CD14-positive monocyte (primary cell): ENCODE results near the gene SLC9A9. TPM values are rescaled to one million over a fixed set of nuclear protein-coding genes. Genes with fewer than 3 reads are reported as not detected.

ENCODE experiments used
- DNase-seq, 3 donors: peaks; one replicate each; pipeline ENCODE4 v3.0.0-alpha.2; 2011 to 2022
- H2AFZ ChIP-seq: 2 replicates; pipeline ENCODE4 v1.6.0; 2012; ENCODE audit warnings: mild to moderate bottlenecking, low read depth, low read length, inconsistent platforms; ENCODE audit not compliant: insufficient read depth, poor library complexity, severe bottlenecking
- H3K27ac ChIP-seq, 2 donors: 1 replicate in 1 of 2; 2 replicates in 1 of 2; pipeline ENCODE4 v1.5.1; 2012 to 2013; ENCODE audit warnings: low read length in 2 of 2, control low read depth in 1 of 2, inconsistent platforms in 1 of 2, low read depth in 1 of 2, mild to moderate bottlenecking in 1 of 2
- H3K27me3 ChIP-seq, 2 donors: one replicate each; pipeline versions ENCODE4 v1.6.0 to v1.6.1; 2011 to 2013; ENCODE audit warnings: low read length in 2 of 2; ENCODE audit not compliant: control insufficient read depth in 2 of 2, insufficient read depth in 2 of 2
- H3K36me3 ChIP-seq, 2 donors: replicated peaks in 1 of 2; 1 replicate in 1 of 2; 2 replicates in 1 of 2; pipeline versions ENCODE4 v1.5.1 to v1.6.1; 2012 to 2013; ENCODE audit warnings: low read length in 2 of 2, control low read depth in 1 of 2, inconsistent platforms in 1 of 2, mild to moderate bottlenecking in 1 of 2; ENCODE audit not compliant: insufficient read depth in 2 of 2, control insufficient read depth in 1 of 2
- H3K4me1 ChIP-seq, 2 donors: 1 replicate in 1 of 2; 2 replicates in 1 of 2; pipeline versions ENCODE4 v1.5.1 to v1.6.1; 2012 to 2013; ENCODE audit warnings: low read length in 2 of 2, control low read depth in 1 of 2, inconsistent platforms in 1 of 2, mild to moderate bottlenecking in 1 of 2, moderate library complexity in 1 of 2; ENCODE audit not compliant: insufficient read depth in 2 of 2, control insufficient read depth in 1 of 2
- H3K4me2 ChIP-seq: replicated peaks from 2 replicates; pipeline ENCODE3; 2012; ENCODE audit warnings: low read length, moderate library complexity, mild to moderate bottlenecking; ENCODE audit not compliant: poor library complexity, severe bottlenecking; ENCODE audit errors: extremely low read depth
- H3K4me3 ChIP-seq, 3 experiments: fragments of 200-600 bp in 1 of 3; sonication (generic) in 1 of 3; replicated peaks in 1 of 3; 1 replicate in 2 of 3; 2 replicates in 1 of 3; pipeline ENCODE4 v1.5.1; 2011 to 2013; ENCODE audit warnings: low read length in 3 of 3, mild to moderate bottlenecking in 3 of 3, control low read depth in 2 of 3, low read depth in 2 of 3, inconsistent platforms in 1 of 3, moderate library complexity in 1 of 3
- H3K79me2 ChIP-seq: 2 replicates; pipeline ENCODE4 v1.6.0; 2012; ENCODE audit warnings: mild to moderate bottlenecking, control low read depth, inconsistent platforms, low read length, moderate library complexity; ENCODE audit not compliant: insufficient read depth
- H3K9ac ChIP-seq: 2 replicates; pipeline ENCODE4 v1.6.0; 2017; ENCODE audit warnings: low read length, mild to moderate bottlenecking; ENCODE audit not compliant: insufficient read depth, poor library complexity, severe bottlenecking
- H3K9me3 ChIP-seq, 2 donors: replicated peaks in 1 of 2; 1 replicate in 1 of 2; 2 replicates in 1 of 2; pipeline versions ENCODE4 v1.5.1 to v1.6.1; 2012 to 2013; ENCODE audit warnings: low read length in 2 of 2, control low read depth in 1 of 2; ENCODE audit not compliant: control insufficient read depth in 1 of 2, insufficient read depth in 1 of 2
- H4K20me1 ChIP-seq: 2 replicates; pipeline ENCODE4 v1.6.0; 2012; ENCODE audit warnings: mild to moderate bottlenecking, low read length, control low read depth, moderate library complexity; ENCODE audit not compliant: insufficient read depth
- H3K27ac Mint-ChIP-seq, 7 donors: one replicate each; pipeline ENCODE4 v1.8.0; 2020; ENCODE audit warnings: mild to moderate bottlenecking in 7 of 7, mixed read lengths in 7 of 7, moderate library complexity in 6 of 7, inconsistent platforms in 2 of 7
- H3K27me3 Mint-ChIP-seq, 3 donors: one replicate each; pipeline ENCODE4 v1.8.0; 2021 to 2022; ENCODE audit warnings: low read depth in 3 of 3, mild to moderate bottlenecking in 3 of 3, mixed read lengths in 3 of 3, moderate library complexity in 3 of 3, inconsistent platforms in 1 of 3
- H3K36me3 Mint-ChIP-seq, 2 donors: one replicate each; pipeline ENCODE4 v1.8.0; 2020; ENCODE audit warnings: mixed read lengths in 2 of 2, inconsistent platforms in 1 of 2, mild to moderate bottlenecking in 1 of 2
- H3K4me1 Mint-ChIP-seq: one replicate; pipeline ENCODE4 v1.8.0; 2020; ENCODE audit warnings: mild to moderate bottlenecking, mixed read lengths
- H3K4me3 Mint-ChIP-seq, 2 donors: one replicate each; pipeline ENCODE4 v1.8.0; 2020; ENCODE audit warnings: mild to moderate bottlenecking in 2 of 2, mixed read lengths in 2 of 2, moderate library complexity in 1 of 2
- H3K9me3 Mint-ChIP-seq, 7 donors: one replicate each; pipeline ENCODE4 v1.8.0; 2020 to 2022; ENCODE audit warnings: mixed read lengths in 7 of 7, mild to moderate bottlenecking in 6 of 7, moderate library complexity in 6 of 7, inconsistent platforms in 2 of 7
- CTCF ChIP-seq: fragments of 200-600 bp; IDR thresholded peaks from one replicate; pipeline ENCODE4 v1.8.0; 2022; ENCODE audit warnings: antibody characterized with exemption, mild to moderate bottlenecking
- WGBS: methylation state at CpG from one replicate; pipeline ENCODE4 v1.1.5; 2013; ENCODE audit warnings: missing lambda C conversion rate; ENCODE audit not compliant: insufficient coverage; 5-methylcytosine and 5-hydroxymethylcytosine counted together
- intact Hi-C, 2 donors: fragments of 100-400 bp; cut with micrococcal nuclease; formaldehyde crosslinking; loops; one replicate each; pipeline versions ENCODE4 v1.15.0 to v1.15.1; 2023
- polyA plus RNA-seq, 3 donors: library from polyadenylated mRNA; depleted of rRNA in 1 of 3; unstranded in 2 of 3; stranded (reverse) in 1 of 3; fragments of 300-500 nt in 2 of 3; fragments of >200 nt in 1 of 3; fragmentation: Illumina TruSeq in 2 of 3; gene quantifications; 1 replicate in 2 of 3; 2 replicates in 1 of 3; pipeline ENCODE4 v1.2.3, GENCODE V29; 2012 to 2021

The SLC9A9 gene
- polyA plus RNA-seq, 3 donors, result 14.1 to 32.8 (median 27.0) TPM

DNA sequence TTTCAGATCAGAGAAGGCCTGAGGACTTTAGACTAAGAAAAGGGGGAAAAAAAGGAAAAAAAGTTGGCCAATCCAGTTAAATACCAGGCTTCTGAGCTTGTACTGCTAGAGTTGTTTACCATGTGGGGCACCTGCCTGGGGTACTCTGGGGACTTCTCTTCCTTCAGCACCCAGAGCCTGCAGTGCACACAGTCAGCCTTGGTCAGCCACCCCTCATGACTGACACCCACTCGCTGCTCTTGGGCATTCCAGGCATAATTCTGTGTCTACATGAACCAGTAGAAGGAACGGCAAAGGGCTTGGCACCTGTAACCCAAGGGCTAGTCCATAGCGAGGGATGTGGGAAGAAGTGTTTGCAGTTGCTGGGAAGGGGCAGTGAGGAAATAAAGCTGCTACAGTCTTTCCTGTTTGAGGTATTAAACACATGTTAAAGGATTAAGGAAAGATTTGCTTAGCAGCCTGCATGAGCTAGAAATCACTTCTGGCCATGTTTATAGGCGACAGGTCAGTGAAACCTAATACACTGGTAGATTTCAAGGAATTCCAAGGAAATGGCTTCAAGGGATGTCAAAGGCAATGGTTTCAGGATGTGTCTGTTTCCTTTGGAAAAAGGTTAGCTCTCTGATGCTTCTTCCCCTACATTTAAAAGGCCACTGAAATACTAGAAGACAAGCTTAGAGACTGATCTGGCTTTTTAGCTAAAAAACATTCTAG, 496.2 kb downstream of the SLC9A9 start:
- Histone ChIP-seq H3K9me3 (no peaks in the 10 kb centered on the region), H3K27me3 (no peaks in the 10 kb centered on the region), H2AFZ (no peak overlapping the region), H4K20me1 (no peaks in the 10 kb centered on the region), H3K4me3 (no peak overlapping the region), H3K79me2 (no peaks in the 10 kb centered on the region), H3K4me1 (peaks cover 13 to 18% of the 10 kb centered on the region in 2 donors), H3K36me3 (no peaks in the 10 kb centered on the region), H3K9ac (no peak overlapping the region), H3K27ac (no peak overlapping the region), H3K4me2 (no peak overlapping the region)
- no peak for DNase-seq
- H3K36me3 Mint-ChIP-seq, result peaks cover 11 to 27% of the 10 kb centered on the region in 2 donors
- peaks cover 0 to 1% (median 0%) of the 10 kb centered on the region in 7 donors for H3K9me3 Mint-ChIP-seq
- H3K4me1 Mint-ChIP-seq, result peaks cover 16% of the 10 kb centered on the region
- 80% methylated on average over 2 of the region's 4 CpGs for WGBS
- no peak overlapping the region for H3K4me3 Mint-ChIP-seq
- intact Hi-C loops, result no loop called here
- H3K27ac Mint-ChIP-seq, result no peak overlapping the region
- TF ChIP-seq CTCF, result no peak
- H3K27me3 Mint-ChIP-seq, result peaks cover 1 to 4% (median 2%) of the 10 kb centered on the region in 3 donors

DNA sequence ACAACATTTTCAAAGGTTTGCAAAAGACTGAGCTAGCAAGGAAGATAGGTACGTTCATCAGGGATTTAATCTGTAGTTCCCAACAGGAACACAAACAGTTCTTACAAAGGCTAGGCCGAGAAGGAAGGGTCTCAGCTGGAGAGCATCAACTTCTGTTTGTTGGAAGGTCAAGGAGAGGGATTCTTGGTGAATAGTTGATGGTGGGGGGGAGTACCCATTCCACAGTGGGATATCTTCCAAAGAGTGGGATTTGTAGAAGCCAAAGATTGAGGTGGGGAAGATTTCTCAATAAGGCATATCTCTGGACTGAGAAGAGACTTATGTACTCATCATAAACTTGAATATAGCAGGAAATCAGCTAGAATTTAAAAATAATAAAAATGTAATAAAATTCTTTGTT, 496.9 kb downstream of the SLC9A9 start:
- no peak for DNase-seq
- Histone ChIP-seq H3K4me3 (no peak overlapping the region), H3K4me2 (no peak overlapping the region), H3K27ac (no peak overlapping the region), H3K9ac (no peak overlapping the region), H4K20me1 (no peaks in the 10 kb centered on the region), H3K36me3 (no peaks in the 10 kb centered on the region), H3K9me3 (no peaks in the 10 kb centered on the region), H3K4me1 (peaks cover 13 to 18% of the 10 kb centered on the region in 2 donors), H3K79me2 (no peaks in the 10 kb centered on the region), H2AFZ (no peak overlapping the region), H3K27me3 (no peaks in the 10 kb centered on the region)
- Mint-ChIP-seq H3K27ac (no peak overlapping the region), H3K9me3 (peaks cover 0 to 1% (median 0%) of the 10 kb centered on the region in 7 donors), H3K27me3 (peaks cover 1 to 4% (median 2%) of the 10 kb centered on the region in 3 donors), H3K36me3 (peaks cover 11 to 26% of the 10 kb centered on the region in 2 donors), H3K4me3 (no peak overlapping the region), H3K4me1 (peaks cover 16% of the 10 kb centered on the region)
- 0% methylated on average over 1 of the region's 2 CpGs for WGBS
- no peak for TF ChIP-seq CTCF
- intact Hi-C loops, result no loop called here
